Activated CD8-positive, alpha-beta memory T cell treated with anti-CD3 and anti-CD28 coated beads, Interleukin-2, amount 50 U/mL, for 4 hours (primary cell): ENCODE data around the gene UGT1A3.
"Not testable (repeated sequence)": the region's sequence is repeated elsewhere in the genome, so short reads cannot be mapped to it uniquely, and the experiment has no call there.

ENCODE experiments used
- DNase-seq: peaks from one replicate; pipeline ENCODE4 v3.0.0-alpha.2; 2020

UGT1A3 gene

GRCh38 chr2:233728723-233729301 is at the start of gene UGT1A3:
Gene UGT1A3, plus strand, starts transcription at chr2:233729042. Its CDS starts 85 bp downstream, at chr2:233729127.
- DNase-seq, result no peak

GRCh38 chr2:233679196-233679595 is 49.6 kb upstream of the UGT1A3 start:
- no peak for DNase-seq

- DNase-seq, result no peak
These were observed 48.3 kb upstream of the UGT1A3 start for GRCh38 chr2:233680361-233681045.

- DNase-seq, result no peak
These were observed 47.2 kb upstream of the UGT1A3 start, which contains the start of gene UGT1A7 for GRCh38 chr2:233681521-233682099. Gene UGT1A7, plus strand, starts transcription at chr2:233681901. Its CDS starts 37 bp downstream, at chr2:233681938.

GRCh38 chr2:233684640-233685039 is 44.2 kb upstream of the UGT1A3 start:
- no peak for DNase-seq

- DNase-seq, result no peak
These were observed 41.9 kb upstream of the UGT1A3 start for GRCh38 chr2:233686928-233687327.

- no peak for DNase-seq
These were observed 40.5 kb upstream of the UGT1A3 start for GRCh38 chr2:233688341-233688740.

GRCh38 chr2:233689031-233689430 is 39.8 kb upstream of the UGT1A3 start:
- DNase-seq, result no peak

GRCh38 chr2:233689501-233689900 is 39.3 kb upstream of the UGT1A3 start:
- no peak for DNase-seq

GRCh38 chr2:233690444-233690843 is 38.4 kb upstream of the UGT1A3 start:
- DNase-seq, result no peak

- DNase-seq, result no peak
These were observed 37.1 kb upstream of the UGT1A3 start for GRCh38 chr2:233691443-233692433.

- no peak for DNase-seq
These were observed 36.2 kb upstream of the UGT1A3 start, which contains the start of gene UGT1A6 for GRCh38 chr2:233692648-233693047. Gene UGT1A6, plus strand, starts transcription at chr2:233692890. Its CDS starts 115 bp downstream, at chr2:233693005.

- DNase-seq, result no peak
These were observed 34.9 kb upstream of the UGT1A3 start for GRCh38 chr2:233693963-233694362.

GRCh38 chr2:233698740-233699139 is 30.1 kb upstream of the UGT1A3 start:
- no peak for DNase-seq

GRCh38 chr2:233699424-233700027 is 29.3 kb upstream of the UGT1A3 start:
- DNase-seq, result no peak

GRCh38 chr2:233700028-233700635 is 28.7 kb upstream of the UGT1A3 start:
- DNase-seq, result no peak

GRCh38 chr2:233700842-233701241 is 28.0 kb upstream of the UGT1A3 start:
- DNase-seq, result not testable (repeated sequence)

- DNase-seq, result no peak
These were observed 26.6 kb upstream of the UGT1A3 start for GRCh38 chr2:233702238-233702637.

GRCh38 chr2:233705911-233706506 is 22.8 kb upstream of the UGT1A3 start:
- no peak for DNase-seq

GRCh38 chr2:233706720-233707119 is 22.1 kb upstream of the UGT1A3 start:
- DNase-seq, result no peak

- no peak for DNase-seq
These were observed 20.8 kb upstream of the UGT1A3 start for GRCh38 chr2:233707940-233708644.
